ENCODE measurements around the gene MPPE1.

DNA sequence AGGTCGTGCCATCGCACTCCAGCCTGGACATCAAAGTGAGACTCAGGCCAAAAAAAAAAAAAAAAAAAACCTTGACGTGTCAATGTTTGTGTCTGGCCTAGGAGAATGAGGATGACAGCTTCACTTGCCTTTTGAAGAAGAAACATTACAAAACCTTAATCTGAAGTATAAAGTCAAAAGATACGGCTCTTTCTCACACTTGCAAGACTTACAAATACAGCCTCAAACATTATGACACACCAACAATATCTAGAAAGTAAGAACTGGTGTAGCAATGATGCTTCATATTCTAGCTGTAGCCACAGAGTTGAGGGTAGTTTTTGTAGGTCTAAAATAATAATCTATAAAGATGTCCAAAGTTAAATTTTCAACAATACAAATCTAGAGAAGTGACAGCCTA, 25.5 kb downstream of the MPPE1 start:
- no peak for TF ChIP-seq POLR2AphosphoS5 (IDR thresholded peaks at IDR 0.05)
- TF ChIP-seq, protein P1, sequence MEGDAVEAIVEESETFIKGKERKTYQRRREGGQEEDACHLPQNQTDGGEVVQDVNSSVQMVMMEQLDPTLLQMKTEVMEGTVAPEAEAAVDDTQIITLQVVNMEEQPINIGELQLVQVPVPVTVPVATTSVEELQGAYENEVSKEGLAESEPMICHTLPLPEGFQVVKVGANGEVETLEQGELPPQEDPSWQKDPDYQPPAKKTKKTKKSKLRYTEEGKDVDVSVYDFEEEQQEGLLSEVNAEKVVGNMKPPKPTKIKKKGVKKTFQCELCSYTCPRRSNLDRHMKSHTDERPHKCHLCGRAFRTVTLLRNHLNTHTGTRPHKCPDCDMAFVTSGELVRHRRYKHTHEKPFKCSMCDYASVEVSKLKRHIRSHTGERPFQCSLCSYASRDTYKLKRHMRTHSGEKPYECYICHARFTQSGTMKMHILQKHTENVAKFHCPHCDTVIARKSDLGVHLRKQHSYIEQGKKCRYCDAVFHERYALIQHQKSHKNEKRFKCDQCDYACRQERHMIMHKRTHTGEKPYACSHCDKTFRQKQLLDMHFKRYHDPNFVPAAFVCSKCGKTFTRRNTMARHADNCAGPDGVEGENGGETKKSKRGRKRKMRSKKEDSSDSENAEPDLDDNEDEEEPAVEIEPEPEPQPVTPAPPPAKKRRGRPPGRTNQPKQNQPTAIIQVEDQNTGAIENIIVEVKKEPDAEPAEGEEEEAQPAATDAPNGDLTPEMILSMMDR (IDR thresholded peaks at IDR 0.05) = no peak
- TF ChIP-seq POLR2A (IDR thresholded peaks at IDR 0.05; ENCODE audit: low read depth) = no peak

Measured in esophagus muscularis mucosa (tissue), 3 donors.